H1 (cell line): ENCODE data around the gene TSHR. TPM values are rescaled to one million over a fixed set of nuclear protein-coding genes. Genes with fewer than 3 reads are reported as not detected.

Source experiments
- CTCF ChIA-PET: fragments of 300-600 bp; sonication (Branson Sonifier 250); formaldehyde crosslinking; loops from one replicate; lab custom pipeline; 2021; ENCODE audit not compliant: partially characterized antibody; lab: Charles Lee
- POLR2A ChIA-PET: fragments of 300-600 bp; sonication (Branson Sonifier 250); formaldehyde crosslinking; loops from one replicate; lab custom pipeline; 2021; ENCODE audit warnings: inconsistent platforms; ENCODE audit not compliant: partially characterized antibody; lab: Charles Lee
- DNase-seq, 2 experiments: peaks; one replicate each; pipeline versions ENCODE4 v3.0.0 to v3.0.0-alpha.2; 2010 to 2022; ENCODE audit warnings: low spot score in 2 of 2, low read depth in 1 of 2, mixed read lengths in 1 of 2
- FAIRE-seq: peaks from 2 replicates; lab custom pipeline; 2011; peaks lifted over from hg19 to GRCh38; lab: Jason Lieb, UNC
- H2AFZ ChIP-seq: 2 replicates; pipeline ENCODE4 v1.8.1; 2012; ENCODE audit warnings: low read length, inconsistent platforms
- H2AK5ac ChIP-seq: 2 replicates; pipeline ENCODE4 v1.6.1; 2013; ENCODE audit warnings: low read depth, low read length
- H2BK120ac ChIP-seq: replicated peaks from 2 replicates; pipeline ENCODE3; 2013; ENCODE audit warnings: low read depth, low read length, inconsistent platforms
- H2BK12ac ChIP-seq: 2 replicates; pipeline ENCODE4 v1.6.1; 2013; ENCODE audit warnings: low read depth, low read length
- H2BK15ac ChIP-seq: 2 replicates; pipeline ENCODE4 v1.6.1; 2013; ENCODE audit warnings: low read length
- H2BK20ac ChIP-seq: 2 replicates; pipeline ENCODE4 v1.6.1; 2013; ENCODE audit warnings: low read length
- H2BK5ac ChIP-seq: 2 replicates; pipeline ENCODE4 v1.6.1; 2013; ENCODE audit warnings: low read depth, low read length
- H3K14ac ChIP-seq: 2 replicates; pipeline ENCODE4 v1.6.1; 2013; ENCODE audit warnings: inconsistent platforms; ENCODE audit not compliant: insufficient read length
- H3K18ac ChIP-seq: 2 replicates; pipeline ENCODE4 v1.6.1; 2013; ENCODE audit warnings: low read length; ENCODE audit errors: extremely low read depth
- H3K23ac ChIP-seq: 2 replicates; pipeline ENCODE4 v1.6.1; 2013; ENCODE audit warnings: inconsistent platforms; ENCODE audit not compliant: insufficient read length
- H3K23me2 ChIP-seq: 2 replicates; pipeline ENCODE4 v1.6.1; 2013; ENCODE audit warnings: low read depth, low read length
- H3K27ac ChIP-seq: 2 replicates; pipeline ENCODE4 v1.6.1; 2011; ENCODE audit warnings: low read depth, low read length, inconsistent platforms
- H3K27me3 ChIP-seq, 4 experiments: replicated peaks in 1 of 4; 1 replicate in 1 of 4; 2 replicates in 3 of 4; pipeline versions ENCODE4 v1.6.1 to v1.8.1; 2011 to 2013; ENCODE audit warnings: low read length in 3 of 4, mild to moderate bottlenecking in 3 of 4, inconsistent platforms in 2 of 4, mixed read lengths in 2 of 4, moderate library complexity in 1 of 4; ENCODE audit not compliant: control insufficient read depth in 3 of 4, insufficient read depth in 3 of 4; ENCODE audit errors: extremely low read depth in 1 of 4
- H3K36me3 ChIP-seq, 4 experiments: 2 replicates each; pipeline versions ENCODE4 v1.6.1 to v1.8.1; 2011 to 2013; ENCODE audit warnings: mild to moderate bottlenecking in 4 of 4, low read length in 3 of 4, moderate library complexity in 2 of 4, control low read depth in 1 of 4, inconsistent platforms in 1 of 4; ENCODE audit not compliant: insufficient read depth in 4 of 4, control insufficient read depth in 2 of 4
- H3K4ac ChIP-seq: replicated peaks from 2 replicates; pipeline ENCODE3; 2013; ENCODE audit warnings: low read length, low read depth, mixed read lengths, inconsistent platforms; ENCODE audit not compliant: insufficient read length
- H3K4me1 ChIP-seq, 4 experiments: replicated peaks in 1 of 4; 1 replicate in 1 of 4; 2 replicates in 3 of 4; pipeline versions ENCODE4 v1.6.1 to v1.8.1; 2011 to 2013; ENCODE audit warnings: low read length in 3 of 4, inconsistent platforms in 2 of 4, mixed read lengths in 1 of 4; ENCODE audit not compliant: insufficient read depth in 4 of 4, control insufficient read depth in 3 of 4
- H3K4me2 ChIP-seq, 2 experiments: 2 replicates each; pipeline versions ENCODE4 v1.6.1 to v1.8.1; 2011 to 2013; ENCODE audit warnings: low read depth in 2 of 2, low read length in 2 of 2, control low read depth in 1 of 2, inconsistent platforms in 1 of 2, mild to moderate bottlenecking in 1 of 2; ENCODE audit not compliant: insufficient read depth in 1 of 2
- H3K4me3 ChIP-seq, 4 experiments: fragments of 200-600, 300-600 bp in 1 of 4; sonication (generic), shearing (Covaris generic), sonication (Bioruptor Twin) in 1 of 4; 2 replicates each; pipeline versions ENCODE4 v1.5.1 to v1.8.1; 2011 to 2016; ENCODE audit warnings: low read length in 4 of 4, low read depth in 3 of 4, control low read depth in 2 of 4, inconsistent platforms in 2 of 4, mild to moderate bottlenecking in 2 of 4, mixed read lengths in 1 of 4, moderate library complexity in 1 of 4; ENCODE audit not compliant: insufficient read depth in 2 of 4; ENCODE audit errors: extremely low read depth in 1 of 4
- H3K56ac ChIP-seq: replicated peaks from 2 replicates; pipeline ENCODE3; 2013; ENCODE audit warnings: low read depth, mild to moderate bottlenecking, mixed read lengths, low read length, inconsistent platforms; ENCODE audit not compliant: insufficient read length
- H3K79me1 ChIP-seq: 2 replicates; pipeline ENCODE4 v1.6.1; 2013; ENCODE audit warnings: low read depth, low read length, control low read depth
- H3K79me2 ChIP-seq, 2 experiments: 2 replicates each; pipeline versions ENCODE4 v1.6.1 to v1.8.1; 2012 to 2013; ENCODE audit warnings: low read length in 2 of 2, mild to moderate bottlenecking in 2 of 2, inconsistent platforms in 1 of 2; ENCODE audit not compliant: insufficient read depth in 2 of 2, control insufficient read depth in 1 of 2
- H3K9ac ChIP-seq, 4 experiments: replicated peaks in 1 of 4; 1 replicate in 1 of 4; 2 replicates in 3 of 4; pipeline versions ENCODE4 v1.6.1 to v1.8.1; 2011 to 2013; ENCODE audit warnings: low read depth in 3 of 4, low read length in 3 of 4, control low read depth in 2 of 4, mild to moderate bottlenecking in 2 of 4, moderate library complexity in 2 of 4, inconsistent platforms in 1 of 4; ENCODE audit errors: extremely low read depth in 1 of 4
- H3K9me3 ChIP-seq, 2 experiments: 2 replicates each; pipeline versions ENCODE4 v1.6.1 to v1.8.1; 2012 to 2013; ENCODE audit warnings: mild to moderate bottlenecking in 2 of 2, moderate library complexity in 2 of 2, control low read depth in 1 of 2, inconsistent platforms in 1 of 2, low read depth in 1 of 2, low read length in 1 of 2, mixed read lengths in 1 of 2; ENCODE audit not compliant: insufficient read depth in 2 of 2
- H4K20me1 ChIP-seq, 2 experiments: replicated peaks in 1 of 2; 2 replicates each; pipeline versions ENCODE3 to v1.8.1; 2011 to 2013; ENCODE audit warnings: inconsistent platforms in 2 of 2, low read length in 2 of 2, mild to moderate bottlenecking in 1 of 2; ENCODE audit not compliant: insufficient read depth in 2 of 2, control insufficient read depth in 1 of 2
- H4K5ac ChIP-seq: 2 replicates; pipeline ENCODE4 v1.6.1; 2013; ENCODE audit warnings: low read length, low read depth, mixed read lengths, inconsistent platforms; ENCODE audit not compliant: insufficient read length
- H4K8ac ChIP-seq: 2 replicates; pipeline ENCODE4 v1.8.0; 2013; ENCODE audit warnings: mild to moderate bottlenecking, moderate library complexity, low read length, inconsistent platforms; ENCODE audit not compliant: insufficient read depth; ENCODE audit errors: extremely low read depth
- H4K91ac ChIP-seq: replicated peaks from 2 replicates; pipeline ENCODE3; 2013; ENCODE audit warnings: low read length, mixed read lengths, inconsistent platforms; ENCODE audit not compliant: insufficient read length
- ASH2L ChIP-seq: fragments of 200-600, 300-600 bp; sonication (generic); IDR thresholded peaks from one replicate; pipeline ENCODE4 v1.7.1; 2017; ENCODE audit warnings: low read length
- CEBPB ChIP-seq: IDR thresholded peaks from 2 replicates; pipeline ENCODE4 v1.6.1; 2012; ENCODE audit warnings: low read depth, low read length
- E2F6 ChIP-seq: IDR thresholded peaks from 2 replicates; pipeline ENCODE4 v1.6.1; 2012; ENCODE audit warnings: inconsistent platforms
- KDM1A ChIP-seq: fragments of 200-600, 300-600 bp; sonication (generic); IDR thresholded peaks from 2 replicates; pipeline ENCODE4 v1.7.1; 2016; ENCODE audit warnings: mild to moderate bottlenecking, low read length, borderline replicate concordance
- KDM4A ChIP-seq: IDR thresholded peaks from one replicate; pipeline ENCODE4 v1.7.1; 2012; ENCODE audit warnings: low read depth, mild to moderate bottlenecking, moderate library complexity, low read length, inconsistent platforms; ENCODE audit not compliant: severe bottlenecking
- POLR2AphosphoS5 ChIP-seq: IDR thresholded peaks from 2 replicates; pipeline ENCODE4 v1.6.1; 2011; ENCODE audit warnings: low read depth, low read length
- RAD21 ChIP-seq, 2 experiments: IDR thresholded peaks in 1 of 2; conservative IDR thresholded peaks in 1 of 2; 2 replicates each; pipeline ENCODE4 v1.6.1; 2011; ENCODE audit warnings: low read depth in 2 of 2, low read length in 2 of 2, improper control_type of control experiment in 1 of 2, inconsistent platforms in 1 of 2, mild to moderate bottlenecking in 1 of 2, moderate library complexity in 1 of 2
- SAP30 ChIP-seq: fragments of 300-600 bp; sonication (generic); IDR thresholded peaks from 2 replicates; pipeline ENCODE4 v1.7.1; 2012; ENCODE audit warnings: low read length, moderate library complexity, mild to moderate bottlenecking, inconsistent platforms; ENCODE audit not compliant: insufficient read depth, insufficient replicate concordance
- SIN3A ChIP-seq, 2 experiments: IDR thresholded peaks in 1 of 2; conservative IDR thresholded peaks in 1 of 2; 2 replicates each; pipeline ENCODE4 v1.6.1; 2011 to 2012; ENCODE audit warnings: low read length in 2 of 2, improper control_type of control experiment in 1 of 2, low read depth in 1 of 2, mild to moderate bottlenecking in 1 of 2
- SRF ChIP-seq: IDR thresholded peaks from 2 replicates; pipeline ENCODE4 v1.6.1; 2011; ENCODE audit warnings: mild to moderate bottlenecking, low read depth, low read length, moderate library complexity
- USF2 ChIP-seq: IDR thresholded peaks from 2 replicates; pipeline ENCODE4 v1.6.1; 2011; ENCODE audit warnings: low read length, improper control_type of control experiment
- YY1 ChIP-seq: IDR thresholded peaks from 2 replicates; pipeline ENCODE4 v1.6.1; 2011; ENCODE audit warnings: low read depth, mild to moderate bottlenecking, low read length
- WGBS, 2 experiments: shearing (Covaris generic) in 1 of 2; methylation state at CpG; one replicate each; pipeline versions ENCODE4 v1.1.6 to v1.1.7; 2013 to 2015; ENCODE audit warnings: low lambda C conversion rate in 2 of 2, mixed read lengths in 2 of 2, inconsistent platforms in 1 of 2, low coverage in 1 of 2, missing lambda C conversion rate in 1 of 2; ENCODE audit not compliant: insufficient replicate concordance in 2 of 2, insufficient coverage in 1 of 2, insufficient read length in 1 of 2; ENCODE audit errors: extremely low coverage in 1 of 2, missing lambda C conversion rate in 1 of 2; 5-methylcytosine and 5-hydroxymethylcytosine counted together
- polyA plus RNA-seq, 7 experiments: library from polyadenylated mRNA; depleted of rRNA in 3 of 7; stranded (reverse) in 5 of 7; unstranded in 2 of 7; fragments of >200 nt in 5 of 7; fragments of 200-250 nt in 2 of 7; gene quantifications; 1 replicate in 5 of 7; 2 replicates in 1 of 7; 4 replicates in 1 of 7; pipeline versions ENCODE4 v1.2.1 to v1.2.3, GENCODE V29; 2011 to 2013; ENCODE audit warnings: missing spikeins in 2 of 7, mixed read lengths in 2 of 7
- total RNA-seq: library from RNA; stranded (reverse); fragmentation: NEBNext Ultra II Directional; extraction: Animal tissue kit (Norgen Biotek cat#: 25700); gene quantifications from 2 replicates; pipeline ENCODE4 v1.2.1, GENCODE V29; 2021

TSHR gene
- total and polyA plus RNA-seq, 2 of the 8 experiments (the other 6 are each of a cell fraction or from before 2014, with no cell fraction given), result 0.27 TPM; not detected in 1

GRCh38 chr14:81105378-81105777, 150.0 kb downstream of the TSHR start:
- Histone ChIP-seq H4K8ac (no peak overlapping the region), H4K91ac (no peak overlapping the region), H2BK120ac (no peak overlapping the region), H3K79me2 (no peaks in the 10 kb centered on the region), H3K4me3 (no peak overlapping the region), H2BK15ac (no peak overlapping the region), H3K36me3 (no peaks in the 10 kb centered on the region), H3K18ac (no peak overlapping the region), H3K14ac (no peak overlapping the region), H4K5ac (no peak overlapping the region), H3K79me1 (no peaks in the 10 kb centered on the region), H3K4me2 (no peak overlapping the region), H2AFZ (no peak overlapping the region), H2BK5ac (no peak overlapping the region), H3K4ac (no peak overlapping the region), H3K27ac (no peak overlapping the region), H2BK20ac (no peak overlapping the region), H3K23ac (no peak overlapping the region), H2BK12ac (no peak overlapping the region), H4K20me1 (no peaks in the 10 kb centered on the region), H3K56ac (no peak overlapping the region), H3K4me1 (no peaks in the 10 kb centered on the region), H3K9ac (no peak overlapping the region), H3K23me2 (no peaks in the 10 kb centered on the region), H3K27me3 (no peaks in the 10 kb centered on the region), H2AK5ac (no peak overlapping the region), H3K9me3 (no peaks in the 10 kb centered on the region)
- DNase-seq (no peak), FAIRE-seq (no peak)
- 85% methylated on average over 1 of the region's 1 CpG; no CpG with 5 or more reads in 1 of the 2 experiments for WGBS, 2 experiments
- CTCF ChIA-PET, result interaction anchor here (1.9 kb wide), 1 partner anchor 65 kb away, joined by 6 read pairs; no protein-coding TSS in a partner anchor
- TF ChIP-seq CEBPB, result no peak
- TF ChIP-seq SAP30, result no peak
- TF ChIP-seq ASH2L, result no peak
- TF ChIP-seq E2F6, result no peak
- TF ChIP-seq POLR2AphosphoS5, result no peak
- no peak for TF ChIP-seq SRF
- TF ChIP-seq YY1, result no peak
- no peak for TF ChIP-seq USF2
- no peak for TF ChIP-seq SIN3A (conservative IDR thresholded peaks at IDR 0.05 in 1 of 2, IDR thresholded peaks at IDR 0.05 in 1 of 2; ENCODE audit: low read depth in 1 of 2, low read length in 2 of 2)
- TF ChIP-seq KDM1A, result no peak
- TF ChIP-seq KDM4A, result no peak
- no peak for TF ChIP-seq RAD21 (IDR thresholded peaks at IDR 0.05 in 1 of 2, conservative IDR thresholded peaks at IDR 0.05 in 1 of 2; ENCODE audit: low read depth in 2 of 2, low read length in 2 of 2)
- POLR2A ChIA-PET, result interaction anchor here (0.7 kb wide), 1 partner anchor 31 kb away, joined by 3 read pairs; no protein-coding TSS in a partner anchor
